ENCODE measurements around the gene TJAP1.

The TJAP1 gene

GRCh38 chr6:43477235-43478007, at the start of gene TJAP1:
TJAP1 (plus strand) TSS chr6:43477570; CDS start chr6:43499002, 21,432 bp downstream.
- FAIRE-seq = peak; percentile 55

GRCh38 chr6:43428112-43428570, 49.2 kb upstream of the TJAP1 start:
- no peak for FAIRE-seq

- FAIRE-seq = no peak
Measured at GRCh38 chr6:43428874-43429273, 48.5 kb upstream of the TJAP1 start.

- no peak for FAIRE-seq
Measured at GRCh38 chr6:43432009-43432945, 45.1 kb upstream of the TJAP1 start.

- no peak for FAIRE-seq
Measured at GRCh38 chr6:43433148-43433547, 44.2 kb upstream of the TJAP1 start.

GRCh38 chr6:43434001-43434840, 43.1 kb upstream of the TJAP1 start:
- no peak for FAIRE-seq

- no peak for FAIRE-seq
Measured at GRCh38 chr6:43434943-43435342, 42.4 kb upstream of the TJAP1 start.

GRCh38 chr6:43435682-43436437, 41.5 kb upstream of the TJAP1 start:
- FAIRE-seq = no peak

GRCh38 chr6:43436577-43437282, 40.6 kb upstream of the TJAP1 start:
- no peak for FAIRE-seq

GRCh38 chr6:43437700-43438099, 39.7 kb upstream of the TJAP1 start:
- no peak for FAIRE-seq

- FAIRE-seq = no peak
Measured at GRCh38 chr6:43442935-43443334, 34.4 kb upstream of the TJAP1 start.

- FAIRE-seq = no peak
Measured at GRCh38 chr6:43444036-43444435, 33.3 kb upstream of the TJAP1 start.

GRCh38 chr6:43444582-43444981, 32.8 kb upstream of the TJAP1 start:
- FAIRE-seq = no peak

GRCh38 chr6:43445576-43445975, 31.8 kb upstream of the TJAP1 start:
- no peak for FAIRE-seq

GRCh38 chr6:43447604-43448003, 29.8 kb upstream of the TJAP1 start:
- no peak for FAIRE-seq

GRCh38 chr6:43448916-43449315, 28.5 kb upstream of the TJAP1 start:
- no peak for FAIRE-seq

GRCh38 chr6:43450699-43451131, 26.7 kb upstream of the TJAP1 start:
- no peak for FAIRE-seq

- FAIRE-seq = no peak
Measured at GRCh38 chr6:43451348-43451747, 26.0 kb upstream of the TJAP1 start.

GRCh38 chr6:43451939-43452338, 25.4 kb upstream of the TJAP1 start:
- FAIRE-seq = no peak

GRCh38 chr6:43452896-43453295, 24.5 kb upstream of the TJAP1 start:
- FAIRE-seq = no peak

- no peak for FAIRE-seq
Measured at GRCh38 chr6:43453831-43454230, 23.5 kb upstream of the TJAP1 start.

Measured in A204.1 (cell line).